Left lung (tissue), 10 donors: ENCODE measurements around the gene CAV2. TPM values are rescaled to one million over a fixed set of nuclear protein-coding genes. Genes with fewer than 3 reads are reported as not detected.

Experiments
- ATAC-seq: fragments of 200-7000 bp; cut with Tn5 transposase; one replicate; pipeline ENCODE4 v1.9.1; 2020; ENCODE audit warnings: moderate library complexity
- DNase-seq, 4 donors: peaks; one replicate each; pipeline ENCODE4 v3.0.0-alpha.2; 2013 to 2020
- H3K27ac ChIP-seq, 2 donors: fragments of 200-600 bp; sonication (generic) in 1 of 2; one replicate each; pipeline versions ENCODE4 v1.5.0 to v1.8.0; 2020 to 2021
- H3K27me3 ChIP-seq, 2 donors: fragments of 200-600 bp; sonication (generic) in 1 of 2; one replicate each; pipeline versions ENCODE4 v1.5.0 to v1.8.0; 2020 to 2021
- H3K36me3 ChIP-seq, 2 donors: fragments of 200-600 bp; sonication (generic) in 1 of 2; one replicate each; pipeline versions ENCODE4 v1.5.0 to v1.8.0; 2020 to 2021
- H3K4me1 ChIP-seq, 2 donors: fragments of 200-600 bp; one replicate each; pipeline ENCODE4 v1.8.0; 2021
- H3K4me3 ChIP-seq, 2 donors: fragments of 200-600 bp; sonication (generic) in 1 of 2; one replicate each; pipeline versions ENCODE4 v1.5.0 to v1.8.0; 2020 to 2021; ENCODE audit warnings: mild to moderate bottlenecking in 1 of 2
- H3K9me3 ChIP-seq, 2 donors: fragments of 200-600 bp; sonication (generic) in 1 of 2; one replicate each; pipeline versions ENCODE4 v1.5.0 to v1.8.0; 2020 to 2021
- CTCF ChIP-seq, 2 donors: fragments of 200-600 bp; sonication (generic) in 1 of 2; IDR thresholded peaks; one replicate each; pipeline versions ENCODE4 v1.5.0 to v1.8.0; 2021; ENCODE audit warnings: antibody characterized with exemption in 2 of 2
- intact Hi-C, 2 donors: fragments of 100-400 bp; cut with DNase I; formaldehyde crosslinking; loops; one replicate each; pipeline versions ENCODE4 v1.11.2 to v1.14.2; 2022
- polyA plus RNA-seq, 6 donors: library from polyadenylated mRNA; unstranded; fragments of 120-200 nt; gene quantifications; one replicate each; pipeline ENCODE4 v1.2.1, GENCODE V29; 2013; ENCODE audit not compliant: insufficient read length in 6 of 6
- total RNA-seq, 2 donors: library from RNA; stranded (reverse); fragmentation: NEBNext Ultra II Directional; extraction: Animal tissue kit (Norgen Biotek cat#: 25700); gene quantifications; one replicate each; pipeline ENCODE4 v1.2.1, GENCODE V29; 2021
- donor health status: DM: no; HTN: yes; CAD: no.
- donor health status: DM: no; HTN: no; CAD: no.

Gene CAV2
- total and polyA plus RNA-seq, 8 donors, result 85.2 to 210 (median 91.4) TPM

- Histone ChIP-seq H3K27me3 (peaks cover 0 to 45% of the 10 kb centered on the region in 2 donors), H3K9me3 (no peaks in the 10 kb centered on the region), H3K4me3 (peak overlapping the region; percentile 51 to 57), H3K4me1 (peaks cover 14 to 56% of the 10 kb centered on the region in 2 donors), H3K27ac (peak overlapping the region; percentile 90 to 94), H3K36me3 (no peaks in the 10 kb centered on the region)
- peak; percentile 68 for ATAC-seq
- DNase-seq, result peak; percentile 44 to 86 (median 60)
- TF ChIP-seq CTCF (IDR thresholded peaks at IDR 0.05), result no peak
- intact Hi-C loops, result loop anchor here in 1 of 2 donors (10.0 kb wide), 1 partner anchor 271 kb away; no protein-coding TSS in a partner anchor
Measured at GRCh38 chr7:116525298-116525912, 25.9 kb downstream of the CAV2 start.

DNA sequence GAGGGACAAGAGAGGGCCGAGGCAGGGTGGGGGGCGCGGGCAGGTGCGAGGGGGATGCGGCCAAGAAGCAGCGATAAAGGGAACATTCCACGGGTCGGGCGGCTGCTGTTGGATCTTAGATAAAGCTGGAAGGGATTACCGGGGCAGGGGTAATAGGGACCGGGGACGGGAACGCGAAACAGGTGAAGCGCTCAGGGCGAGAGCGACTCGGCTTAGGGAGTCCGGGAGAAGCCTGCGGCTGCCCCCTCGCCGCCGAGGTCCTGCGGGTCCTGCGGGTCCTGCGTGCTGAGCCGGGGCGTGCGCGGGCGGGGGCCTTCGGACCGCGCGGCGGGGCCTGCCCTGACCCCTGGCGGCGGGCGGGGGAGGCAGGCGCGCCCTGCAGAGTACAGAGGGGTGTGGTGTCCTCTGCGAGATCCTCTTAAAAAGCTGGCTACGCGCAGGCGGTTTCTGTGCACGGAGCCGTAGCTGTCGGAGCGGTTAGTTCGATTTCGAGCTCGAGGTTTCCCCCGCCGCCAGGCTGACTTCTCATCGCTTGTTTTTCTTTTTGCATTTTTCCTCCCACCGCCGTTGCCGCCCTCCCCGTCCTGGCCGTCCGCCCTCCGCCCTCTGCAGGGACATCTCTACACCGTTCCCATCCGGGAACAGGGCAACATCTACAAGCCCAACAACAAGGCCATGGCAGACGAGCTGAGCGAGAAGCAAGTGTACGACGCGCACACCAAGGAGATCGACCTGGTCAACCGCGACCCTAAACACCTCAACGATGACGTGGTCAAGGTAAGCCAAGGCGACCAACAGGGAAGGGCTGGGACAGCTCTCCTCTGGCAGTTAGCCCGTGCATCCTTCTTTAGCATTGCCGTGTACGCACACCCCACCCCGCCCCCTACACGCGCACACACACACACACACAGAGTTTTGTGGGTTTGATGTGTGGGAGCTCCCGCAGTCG, 26.6 kb downstream of the CAV2 start:
- H3K4me1 ChIP-seq, result peaks cover 14 to 64% of the 10 kb centered on the region in 2 donors
- intact Hi-C loops, result loop anchor here in 1 of 2 donors (10.0 kb wide), 1 partner anchor 271 kb away; no protein-coding TSS in a partner anchor
- H3K9me3 ChIP-seq, result no peaks in the 10 kb centered on the region
- no peaks in the 10 kb centered on the region for H3K36me3 ChIP-seq
- H3K27me3 ChIP-seq, result peaks cover 0 to 45% of the 10 kb centered on the region in 2 donors
- H3K4me3 ChIP-seq, result peak overlapping the region; percentile 51 to 57
- peak; percentile 81 to 93 (median 86) for DNase-seq
- peak; percentile 84 to 92 for TF ChIP-seq CTCF (IDR thresholded peaks at IDR 0.05)
- peak; percentile 83 for ATAC-seq
- peak overlapping the region; percentile 90 to 94 for H3K27ac ChIP-seq

- Histone ChIP-seq H3K4me3 (peak overlapping the region; percentile 51 to 57), H3K4me1 (peaks cover 13 to 61% of the 10 kb centered on the region in 2 donors), H3K27me3 (peaks cover 0 to 45% of the 10 kb centered on the region in 2 donors), H3K27ac (peak overlapping the region; percentile 90 to 94), H3K36me3 (no peaks in the 10 kb centered on the region), H3K9me3 (no peaks in the 10 kb centered on the region)
- intact Hi-C loops, result loop anchor here in 1 of 2 donors (10.0 kb wide), 1 partner anchor 272 kb away; no protein-coding TSS in a partner anchor
- ATAC-seq, result no peak
- TF ChIP-seq CTCF (IDR thresholded peaks at IDR 0.05), result no peak
- DNase-seq, result no peak
Measured at GRCh38 chr7:116526897-116527296, 27.4 kb downstream of the CAV2 start.

DNA sequence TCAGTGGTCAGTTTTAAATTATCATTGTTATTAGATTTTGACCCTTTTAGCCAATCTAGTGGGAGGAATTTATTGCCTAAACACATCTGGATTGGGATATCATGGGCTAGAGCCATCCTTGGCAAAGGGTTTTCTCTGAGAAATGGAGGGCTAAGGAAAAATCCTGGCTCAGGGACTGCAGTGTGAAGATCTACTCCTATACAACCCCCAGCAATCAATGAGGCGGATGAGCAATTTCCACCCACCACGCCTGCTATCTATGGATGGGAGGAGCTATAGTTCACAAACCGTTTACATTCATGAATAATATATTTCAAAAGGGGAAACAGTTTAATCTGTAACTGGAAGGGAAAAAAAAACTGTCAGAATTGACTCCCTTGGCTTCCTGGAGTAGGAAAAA, 28.0 kb downstream of the CAV2 start:
- ATAC-seq (no peak), DNase-seq (no peak)
- H3K9me3 ChIP-seq, result no peaks in the 10 kb centered on the region
- H3K36me3 ChIP-seq, result no peaks in the 10 kb centered on the region
- peak overlapping the region; percentile 51 to 57 for H3K4me3 ChIP-seq
- H3K27ac ChIP-seq, result peak overlapping the region; percentile 90 to 94
- peaks cover 0 to 45% of the 10 kb centered on the region in 2 donors for H3K27me3 ChIP-seq
- intact Hi-C loops, result loop anchor here in 1 of 2 donors (10.0 kb wide), 1 partner anchor 273 kb away; no protein-coding TSS in a partner anchor
- no peak for TF ChIP-seq CTCF (IDR thresholded peaks at IDR 0.05)
- peaks cover 10 to 58% of the 10 kb centered on the region in 2 donors for H3K4me1 ChIP-seq
